ENCODE data around the gene HOXC13.

The HOXC13 gene

DNA sequence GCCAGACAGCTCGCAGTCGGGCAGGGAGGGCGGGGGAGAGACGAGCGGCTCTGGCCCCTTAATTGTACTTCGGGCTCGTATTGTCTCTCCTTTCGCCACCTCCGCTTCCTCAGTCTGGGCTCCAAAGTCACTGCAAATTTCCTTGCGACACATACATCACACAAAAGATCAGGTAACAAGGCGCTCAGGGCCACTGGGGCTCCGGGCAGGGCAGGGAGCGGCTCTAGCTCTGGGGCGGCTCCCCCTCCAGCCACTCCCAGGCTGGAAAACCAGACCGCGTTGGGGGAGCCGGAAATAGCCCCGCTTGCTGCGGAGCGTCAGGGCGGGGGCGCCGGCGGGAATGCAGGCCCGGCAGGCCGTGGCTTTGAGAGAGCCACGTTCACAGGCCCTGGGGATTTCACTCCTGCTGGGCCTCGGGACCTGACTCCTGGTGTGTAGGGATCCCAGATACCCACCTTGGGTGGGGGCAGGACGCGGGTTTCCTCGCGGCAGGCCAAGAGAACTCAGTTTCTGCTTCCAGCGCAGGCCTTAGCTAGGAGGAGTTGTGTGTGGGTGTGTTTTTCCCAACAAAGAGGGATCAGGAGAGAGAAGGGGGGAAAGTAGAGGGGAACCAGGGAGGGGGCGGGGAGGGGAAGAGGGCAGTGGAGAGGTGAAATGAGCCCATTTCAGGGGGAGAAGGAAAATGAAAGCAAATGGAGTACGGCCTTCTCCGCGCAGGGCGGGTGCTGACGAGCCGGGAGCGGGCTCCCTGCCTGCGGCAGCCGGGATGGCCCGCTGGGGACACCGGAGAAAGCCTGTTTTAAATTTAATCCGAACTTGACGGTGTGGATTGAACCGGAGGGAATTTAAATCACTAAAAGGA lies 57.0 kb downstream of the HOXC13 start:
- DNase-seq (ENCODE audit: low read depth in 3 of 3): no peak
